HFFc6 (cell line): Measurements from ENCODE around the gene ENG. TPM values are rescaled to one million over a fixed set of nuclear protein-coding genes. Genes with fewer than 3 reads are reported as not detected.
A peak's percentile ranks its signal among the peaks of the same experiment; 100 is the strongest.

Experiments used
- DNase-seq: peaks from one replicate; pipeline ENCODE4 v3.0.0-alpha.2; 2018
- H3K27ac Mint-ChIP-seq: 2 replicates; pipeline ENCODE4 v1.8.0; 2020; ENCODE audit warnings: mild to moderate bottlenecking, mixed read lengths
- H3K27me3 Mint-ChIP-seq: 2 replicates; pipeline ENCODE4 v1.8.0; 2021; ENCODE audit warnings: mild to moderate bottlenecking, moderate library complexity, mixed read lengths; ENCODE audit not compliant: insufficient read depth
- H3K36me3 Mint-ChIP-seq: 2 replicates; pipeline ENCODE4 v1.8.0; 2021; ENCODE audit warnings: low read depth, mixed read lengths
- H3K4me1 Mint-ChIP-seq: 2 replicates; pipeline ENCODE4 v1.8.0; 2020; ENCODE audit warnings: low read depth, mixed read lengths
- H3K4me3 Mint-ChIP-seq: 2 replicates; pipeline ENCODE4 v1.8.0; 2020; ENCODE audit warnings: mild to moderate bottlenecking, moderate library complexity, mixed read lengths
- H3K9me3 Mint-ChIP-seq: 2 replicates; pipeline ENCODE4 v1.8.0; 2020; ENCODE audit warnings: mild to moderate bottlenecking, mixed read lengths
- CTCF ChIP-seq: fragments of 200-600 bp; sonication (generic); IDR thresholded peaks from 2 replicates; pipeline ENCODE4 v1.5.0; 2021; ENCODE audit warnings: antibody characterized with exemption, mild to moderate bottlenecking
- total RNA-seq, 6 experiments: library from RNA; stranded (reverse); fragmentation: NEBNext Ultra II Directional; extraction: Animal tissue kit (Norgen Biotek cat#: 25700); gene quantifications; 2 replicates in 1 of 6; 3 replicates in 5 of 6; pipeline ENCODE4 v1.2.3, GENCODE V29; 2021

Gene ENG
- total RNA-seq, 6 experiments from 2014 or later, result 205 to 249 (median 227) TPM

GRCh38 chr9:127801955-127802575 is 52.4 kb downstream of the ENG start:
- H3K27me3 Mint-ChIP-seq, result 0 out of 2 replicates have a peak, but pooled peaks cover under 1% of the 10 kb centered on the region
- TF ChIP-seq CTCF, result peak; percentile 22; the same call in 1 of the 2 replicates
- H3K9me3 Mint-ChIP-seq, result no peaks in the 10 kb centered on the region
- H3K4me3 Mint-ChIP-seq, result peak overlapping the region; percentile 97
- peaks cover 20% of the 10 kb centered on the region for H3K4me1 Mint-ChIP-seq
- DNase-seq, result no peak
- peak overlapping the region; percentile 94 for H3K27ac Mint-ChIP-seq
- H3K36me3 Mint-ChIP-seq, result peaks cover 6% of the 10 kb centered on the region; the same call in 1 of the 2 replicates

GRCh38 chr9:127796852-127797370 is 57.5 kb downstream of the ENG start:
- Mint-ChIP-seq H3K9me3 (no peaks in the 10 kb centered on the region), H3K27ac (peak overlapping the region; percentile 66), H3K36me3 (no peaks in the 10 kb centered on the region; the same call in 1 of the 2 replicates), H3K4me1 (peaks cover 29% of the 10 kb centered on the region), H3K4me3 (peak overlapping the region; percentile 12; the same call in 1 of the 2 replicates), H3K27me3 (peaks cover 5% of the 10 kb centered on the region)
- TF ChIP-seq CTCF, result no peak
- DNase-seq, result peak; percentile 33

GRCh38 chr9:127796225-127796813 is 58.1 kb downstream of the ENG start:
- Mint-ChIP-seq H3K27me3 (peaks cover 5% of the 10 kb centered on the region), H3K4me1 (peaks cover 23% of the 10 kb centered on the region), H3K27ac (peak overlapping the region; percentile 66), H3K36me3 (no peaks in the 10 kb centered on the region; the same call in 1 of the 2 replicates), H3K4me3 (no peak overlapping the region), H3K9me3 (no peaks in the 10 kb centered on the region)
- DNase-seq, result peak; percentile 55
- TF ChIP-seq CTCF, result no peak

- H3K36me3 Mint-ChIP-seq, result peaks cover 10% of the 10 kb centered on the region
- H3K4me3 Mint-ChIP-seq, result no peak overlapping the region
- TF ChIP-seq CTCF, result no peak
- H3K27me3 Mint-ChIP-seq, result peaks cover 5% of the 10 kb centered on the region
- H3K4me1 Mint-ChIP-seq, result peaks cover 15% of the 10 kb centered on the region
- DNase-seq, result no peak
- H3K9me3 Mint-ChIP-seq, result no peaks in the 10 kb centered on the region
- no peak overlapping the region for H3K27ac Mint-ChIP-seq
Measured at GRCh38 chr9:127794001-127794791, 60.3 kb downstream of the ENG start.

- TF ChIP-seq CTCF, result no peak
Measured at GRCh38 chr9:127793093-127793708, 61.3 kb downstream of the ENG start.

More at GRCh38 chr9:127793093-127793708, 61.3 kb downstream of the ENG start:
- Mint-ChIP-seq H3K9me3 (no peaks in the 10 kb centered on the region), H3K27ac (0 out of 2 replicates have a peak overlapping the region, but pooled peaks have one; percentile 24), H3K36me3 (peaks cover 13% of the 10 kb centered on the region), H3K4me1 (peaks cover 15% of the 10 kb centered on the region), H3K27me3 (peaks cover 5% of the 10 kb centered on the region), H3K4me3 (no peak overlapping the region)
- no peak for DNase-seq
